NCI-H2029 treated with DMSO at 0.1 percent for 48 hours (cell line): ENCODE data around the gene NRP1.

Experiments
- DNase-seq: peaks from one replicate; lab custom pipeline; 2025; lab: John Stamatoyannopoulos, UW

The NRP1 gene

DNA sequence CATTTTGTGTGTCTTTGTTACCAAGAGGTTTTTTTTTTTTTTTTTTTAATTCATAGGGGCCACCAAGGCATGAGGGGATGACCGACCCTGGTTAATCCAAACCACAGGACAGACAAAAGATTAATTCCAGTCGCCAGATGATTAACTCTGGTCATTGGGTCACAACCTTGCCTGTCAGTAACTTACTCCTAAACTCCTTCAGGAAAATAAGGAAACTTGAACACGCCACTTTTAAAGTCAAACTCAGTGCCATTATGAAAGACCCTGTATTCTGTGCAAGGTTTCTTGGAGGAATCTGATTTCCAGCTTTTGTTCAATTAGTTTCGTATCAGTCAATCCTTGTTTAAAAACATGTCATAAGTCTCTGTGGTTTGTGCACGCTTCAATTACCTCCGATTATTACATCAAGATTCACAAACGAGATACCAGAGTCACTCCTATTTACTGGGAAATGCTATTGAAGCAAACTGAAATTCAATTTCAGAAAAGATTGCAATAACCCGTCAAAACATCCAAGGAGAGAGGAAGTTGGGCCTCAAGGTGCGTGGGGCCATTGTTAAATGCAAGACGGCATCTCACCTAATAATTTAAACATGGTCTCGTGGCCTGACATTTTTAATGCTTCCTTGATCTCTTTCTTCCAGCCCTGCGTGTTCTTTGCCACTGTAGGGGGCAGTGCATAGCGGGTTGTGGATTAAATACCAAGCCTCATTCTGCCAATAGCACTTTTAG, 44.0 kb downstream of the NRP1 start:
- DNase-seq = no peak

DNA sequence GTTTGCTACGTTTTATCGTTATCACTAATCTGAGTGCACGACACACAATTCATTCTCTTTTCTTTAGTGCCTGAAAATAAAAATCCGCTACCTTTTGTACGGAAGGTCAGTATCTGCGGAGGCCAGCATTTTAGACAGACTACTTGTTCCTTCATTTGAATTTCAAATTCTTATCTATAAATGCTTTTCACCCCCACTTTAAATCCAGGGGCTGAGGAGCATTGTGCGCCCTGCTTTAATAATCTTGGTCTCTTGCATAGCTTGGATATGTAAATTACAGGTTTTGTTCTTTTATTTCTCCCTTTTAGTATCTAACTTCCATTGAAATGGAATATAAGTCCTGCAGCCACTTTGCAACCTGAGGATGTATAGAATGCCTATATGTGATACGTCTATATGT, 44.7 kb downstream of the NRP1 start:
- DNase-seq = no peak

DNA sequence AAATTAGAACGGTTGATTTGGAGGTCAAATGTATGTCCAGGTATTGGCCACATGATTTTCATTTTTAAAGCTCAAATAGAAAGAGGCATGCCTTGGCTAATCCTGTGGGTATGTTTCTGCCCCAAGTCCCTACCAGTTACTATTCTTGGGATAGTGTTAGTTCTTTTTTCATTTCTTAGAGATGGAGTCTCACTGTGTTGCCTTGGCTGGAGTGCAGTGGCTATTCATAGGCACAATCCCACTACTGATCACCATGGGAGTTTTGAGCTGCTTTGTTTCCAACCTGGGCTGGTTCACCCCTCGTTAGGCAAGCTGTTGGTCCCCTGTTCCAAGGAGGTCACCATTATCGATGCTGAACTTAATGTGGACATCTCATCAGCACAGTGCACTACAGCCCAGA, 46.3 kb downstream of the NRP1 start:
- DNase-seq = no peak

DNA sequence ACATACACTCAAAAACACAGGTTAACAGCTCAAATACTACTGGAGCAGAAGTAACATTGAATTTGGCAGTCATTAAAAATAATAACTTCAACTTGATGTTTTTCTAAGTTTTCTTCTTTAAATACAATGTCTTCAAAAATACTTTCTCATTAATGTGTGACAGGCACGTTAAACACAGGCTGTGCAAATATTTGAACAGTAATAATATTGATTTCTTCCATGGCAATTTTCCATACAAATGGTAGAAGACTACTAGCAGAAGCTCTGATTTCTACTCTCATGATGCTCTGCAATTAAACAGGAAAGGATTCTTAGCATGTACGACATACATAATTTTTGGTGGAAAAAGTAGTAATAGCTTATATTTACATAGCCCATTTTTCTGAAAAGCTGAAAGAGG, 47.4 kb downstream of the NRP1 start:
- DNase-seq = no peak

DNA sequence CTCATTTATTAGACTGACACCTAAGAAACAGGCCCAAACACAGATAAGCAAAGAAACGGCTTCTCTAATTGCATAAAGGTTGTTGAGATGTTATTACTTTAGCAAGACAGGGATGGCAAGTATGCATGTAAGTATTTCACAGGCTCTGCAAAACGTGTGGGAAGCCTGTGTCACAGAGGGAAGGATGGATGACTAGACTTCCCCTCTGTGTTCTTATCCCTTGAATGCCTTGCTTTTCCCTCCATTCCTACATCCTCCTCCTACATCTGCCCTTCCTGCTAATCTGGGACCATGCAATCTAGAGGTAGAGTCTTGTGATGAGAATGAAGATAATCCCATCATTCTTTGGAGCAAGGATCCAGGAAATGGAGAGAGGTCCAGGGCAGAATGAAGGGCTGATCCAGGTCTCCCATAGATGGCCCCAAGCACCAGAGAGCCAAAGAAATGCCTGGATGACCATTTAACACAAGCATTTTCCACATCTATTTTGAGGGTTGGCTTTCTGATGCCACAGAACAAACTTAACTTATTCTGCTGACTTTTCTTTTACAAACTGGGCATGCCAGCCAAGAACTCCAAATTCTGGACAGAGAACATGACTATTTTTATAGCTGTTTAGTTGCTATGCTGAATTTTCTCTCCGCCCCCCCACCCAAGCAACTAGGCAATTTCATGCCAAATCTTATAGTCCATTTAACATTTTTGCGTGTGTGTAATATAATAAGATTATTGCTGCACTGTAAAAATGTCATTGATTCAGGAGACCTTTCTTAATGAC, 48.1 kb downstream of the NRP1 start:
- DNase-seq = no peak

DNA sequence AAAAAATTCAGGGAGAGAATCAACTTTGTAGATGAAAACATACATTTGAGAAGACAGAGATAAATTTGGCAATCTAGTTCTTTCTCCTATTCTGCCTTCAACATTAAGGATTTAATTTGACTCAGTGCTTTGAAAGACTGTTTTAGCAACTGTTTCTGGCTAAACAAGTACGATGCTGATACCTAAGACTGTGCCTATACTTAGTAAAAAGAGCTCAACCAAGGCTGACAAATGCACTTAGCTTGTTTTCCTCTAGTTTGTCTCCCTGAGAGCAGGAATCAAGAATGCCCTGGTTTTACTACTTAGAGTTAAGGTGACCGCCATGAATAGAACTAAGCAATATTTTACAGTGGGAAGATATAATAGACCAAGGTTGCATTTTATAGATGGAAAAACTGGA, 49.5 kb downstream of the NRP1 start:
- no peak for DNase-seq

DNA sequence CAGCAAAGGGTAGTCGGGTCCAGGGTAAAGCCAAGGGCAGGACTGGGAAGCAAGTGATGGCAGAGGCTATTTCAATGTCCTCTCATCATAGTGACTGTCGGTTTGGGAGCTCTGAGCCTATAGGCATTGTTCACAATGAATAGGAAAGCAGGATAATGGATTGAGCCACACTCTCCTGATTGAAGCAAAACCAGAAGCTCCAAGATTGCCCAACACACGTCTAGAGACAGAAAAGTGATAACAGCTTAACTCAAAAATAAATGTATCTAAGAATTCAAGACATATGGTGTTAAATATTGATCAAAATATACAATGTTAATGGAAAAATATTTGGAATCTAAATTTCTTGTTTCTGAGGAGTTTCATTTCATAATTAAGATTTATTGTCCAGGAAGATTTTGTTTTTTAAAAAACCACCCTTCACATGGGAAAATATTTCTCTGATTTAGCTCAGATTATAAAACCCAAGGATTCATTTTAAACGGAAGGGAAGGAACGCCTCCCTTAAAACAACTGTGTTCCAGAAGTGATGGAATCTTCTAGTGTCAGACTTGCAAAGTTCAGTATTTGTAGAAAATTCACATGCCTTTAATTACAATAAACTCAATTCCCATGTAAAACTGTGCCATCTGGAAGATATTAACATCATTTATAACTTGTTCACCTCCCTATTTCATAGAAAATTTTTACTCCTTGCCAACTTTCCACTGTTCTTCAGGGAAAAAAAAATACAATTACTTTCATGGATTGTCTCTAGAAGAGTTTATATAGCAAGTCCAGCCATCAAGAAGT, 54.5 kb downstream of the NRP1 start:
- no peak for DNase-seq

DNA sequence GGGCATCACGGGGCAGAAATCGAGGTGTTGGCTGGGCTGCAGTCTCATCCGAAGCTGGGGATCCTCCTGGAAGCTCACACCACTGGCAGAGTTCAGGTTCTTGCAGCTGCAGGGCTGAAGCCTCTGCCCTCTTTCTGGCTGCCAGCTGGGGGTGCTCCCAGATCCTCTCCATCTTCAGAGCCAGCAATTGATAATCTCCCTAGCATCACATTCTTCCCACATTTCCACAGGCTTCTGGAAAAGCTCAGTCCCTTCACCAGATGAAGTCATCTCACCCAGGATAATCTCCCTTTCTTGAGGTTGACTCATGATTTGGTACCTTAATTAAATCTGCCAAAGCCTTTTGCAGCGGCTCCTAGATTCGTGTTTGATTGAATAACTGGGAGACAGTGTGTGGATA, 55.2 kb downstream of the NRP1 start:
- no peak for DNase-seq

DNA sequence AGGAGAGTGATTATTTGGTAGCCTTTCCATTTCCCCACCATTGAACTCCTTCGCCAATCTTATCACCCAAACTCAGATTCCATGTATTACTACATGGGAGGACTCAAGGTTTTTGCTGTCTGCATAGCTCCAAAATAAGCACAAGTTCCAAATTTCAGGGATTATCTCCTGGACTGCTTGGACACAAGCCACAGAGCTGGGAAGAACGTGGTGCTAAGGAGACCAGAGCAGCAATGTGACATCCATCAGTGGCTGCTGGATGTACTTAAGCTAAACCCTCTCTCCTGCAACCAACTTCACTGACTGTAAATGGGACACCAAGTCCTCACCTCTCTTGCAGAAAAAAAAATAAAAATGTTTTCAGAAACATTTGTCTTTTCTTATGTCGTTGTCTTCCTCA, 56.3 kb downstream of the NRP1 start:
- no peak for DNase-seq

DNA sequence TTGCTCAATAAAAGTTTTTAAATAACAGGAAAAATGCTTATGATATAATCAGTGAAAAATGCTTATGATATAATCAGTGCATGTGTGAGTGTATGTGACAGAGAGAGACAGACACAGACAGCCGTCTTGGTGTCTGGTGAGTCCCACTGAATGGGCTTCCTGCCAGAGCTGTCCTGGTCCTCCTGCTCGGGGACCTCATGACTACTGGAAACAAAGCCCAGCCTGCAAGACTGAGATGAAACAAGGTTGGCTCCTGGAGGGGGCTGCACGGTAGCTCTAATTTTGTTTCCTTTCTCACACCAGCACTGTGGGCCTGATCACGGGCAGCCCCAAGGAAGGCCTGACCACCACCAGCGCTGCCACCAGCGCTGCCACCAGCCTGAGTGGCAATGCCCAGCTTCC, 57.3 kb downstream of the NRP1 start:
- no peak for DNase-seq

DNA sequence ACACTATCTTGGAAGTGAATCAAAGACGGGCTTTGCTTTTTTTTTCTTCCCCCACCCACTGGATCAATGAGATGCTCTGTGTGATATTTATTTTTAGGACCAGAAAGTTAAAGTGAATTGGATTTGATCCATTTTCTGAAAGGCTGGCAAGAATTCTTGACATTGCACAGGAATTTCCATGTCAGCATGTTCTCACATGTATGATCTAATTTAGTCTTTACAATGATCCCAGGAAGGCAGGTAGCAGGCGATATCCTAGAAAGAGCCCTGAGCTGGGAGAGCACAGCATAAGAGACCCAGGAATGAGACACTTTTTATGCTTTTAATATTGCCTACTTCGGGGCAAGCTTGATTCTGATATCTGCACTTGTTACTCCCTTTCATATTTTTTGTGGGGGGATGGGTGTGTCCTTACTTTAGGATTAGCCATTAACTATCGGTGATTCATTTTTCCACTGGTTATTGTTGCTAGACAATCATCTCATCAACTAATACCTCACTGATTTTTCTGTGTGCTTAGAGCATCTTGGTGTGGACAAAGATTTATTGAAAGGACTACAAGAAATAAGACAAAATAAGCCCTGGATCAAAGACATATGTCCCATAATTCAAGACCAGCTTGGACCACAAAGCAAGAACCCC, 58.1 kb downstream of the NRP1 start:
- no peak for DNase-seq

DNA sequence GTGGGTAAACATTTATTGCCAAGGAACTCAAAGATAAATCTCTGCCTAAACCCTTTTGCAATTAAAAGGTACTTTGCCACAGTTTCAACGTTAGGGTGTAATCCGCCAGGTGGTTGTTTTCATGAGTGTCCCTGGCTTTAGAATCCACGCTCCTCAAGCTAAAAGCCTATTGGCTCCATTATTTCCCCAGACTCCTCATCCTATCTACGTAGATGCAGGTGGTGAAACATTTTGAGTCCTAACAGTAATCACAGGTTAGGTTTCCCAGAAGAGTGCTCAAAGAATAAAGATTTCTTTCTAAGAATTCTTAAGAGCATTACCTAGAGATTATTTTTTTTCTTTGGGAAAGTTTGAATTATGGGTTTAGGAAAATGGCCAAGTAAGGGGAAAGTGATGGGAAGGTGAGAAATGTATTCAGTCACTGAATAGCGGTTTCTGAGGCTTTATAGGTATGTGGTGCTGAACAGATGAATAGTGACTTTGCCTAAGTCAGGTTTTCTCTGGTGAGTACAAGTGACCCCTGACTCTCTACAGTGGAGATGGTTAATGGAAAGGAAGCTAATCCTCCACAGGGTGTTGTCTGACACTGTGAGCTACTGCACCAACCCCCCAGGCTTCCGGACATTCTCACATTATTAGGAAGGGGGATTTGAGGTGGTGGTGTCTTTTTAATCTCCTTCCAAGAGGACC, 60.2 kb downstream of the NRP1 start:
- no peak for DNase-seq

DNA sequence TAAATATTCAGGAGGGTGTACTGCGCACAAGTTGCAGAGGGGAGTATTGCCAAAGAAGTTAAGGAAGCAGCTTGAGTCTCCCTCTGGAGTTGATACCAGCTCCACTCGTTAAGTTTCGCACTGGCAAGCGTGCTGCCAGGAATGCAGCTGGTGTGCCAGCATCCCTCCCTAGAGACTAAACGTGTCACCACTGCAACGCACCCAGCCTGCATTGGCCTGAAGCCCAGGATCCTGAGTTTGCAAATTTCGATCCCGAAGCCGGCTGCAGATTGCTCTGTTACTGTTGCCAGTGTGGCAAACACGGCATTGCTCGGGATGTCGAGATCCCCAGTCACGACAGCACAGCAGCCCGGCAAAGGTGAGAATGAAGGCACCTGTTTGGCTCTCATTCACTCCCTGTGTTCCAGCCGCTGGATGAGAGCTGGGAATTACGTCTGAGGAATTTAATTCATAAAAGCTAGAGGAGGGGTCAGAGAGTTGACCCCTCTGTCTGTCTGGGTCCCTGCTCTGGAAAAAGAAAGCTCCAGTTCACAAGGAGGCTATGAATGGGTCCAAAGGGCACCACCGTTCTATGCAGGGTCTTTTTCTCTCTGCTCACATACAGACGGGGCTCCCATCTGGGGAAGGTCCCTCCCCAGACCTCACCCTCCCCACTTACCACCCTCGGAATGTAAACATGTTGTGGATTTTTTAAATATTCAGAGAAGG, 61.0 kb downstream of the NRP1 start:
- DNase-seq = peak; percentile 14

DNA sequence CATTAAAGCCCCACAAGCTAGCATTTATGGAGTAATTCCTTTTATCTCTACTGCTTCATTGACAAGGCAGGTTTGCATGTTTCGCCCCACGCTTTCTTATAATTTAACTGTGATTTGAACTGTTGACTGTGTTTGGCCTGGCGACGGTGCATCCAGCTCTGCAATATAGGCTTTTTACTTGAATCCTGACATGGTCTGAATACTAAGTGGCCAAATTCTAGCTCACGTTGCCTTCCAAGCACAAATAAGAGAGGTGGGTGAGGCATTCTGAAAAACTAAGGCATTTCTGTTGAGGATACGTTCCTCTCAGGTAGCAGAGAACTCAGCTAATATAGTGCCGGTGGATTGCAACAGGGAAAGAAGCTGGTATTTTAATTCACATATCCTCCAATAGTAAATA, 61.8 kb downstream of the NRP1 start:
- DNase-seq = no peak

DNA sequence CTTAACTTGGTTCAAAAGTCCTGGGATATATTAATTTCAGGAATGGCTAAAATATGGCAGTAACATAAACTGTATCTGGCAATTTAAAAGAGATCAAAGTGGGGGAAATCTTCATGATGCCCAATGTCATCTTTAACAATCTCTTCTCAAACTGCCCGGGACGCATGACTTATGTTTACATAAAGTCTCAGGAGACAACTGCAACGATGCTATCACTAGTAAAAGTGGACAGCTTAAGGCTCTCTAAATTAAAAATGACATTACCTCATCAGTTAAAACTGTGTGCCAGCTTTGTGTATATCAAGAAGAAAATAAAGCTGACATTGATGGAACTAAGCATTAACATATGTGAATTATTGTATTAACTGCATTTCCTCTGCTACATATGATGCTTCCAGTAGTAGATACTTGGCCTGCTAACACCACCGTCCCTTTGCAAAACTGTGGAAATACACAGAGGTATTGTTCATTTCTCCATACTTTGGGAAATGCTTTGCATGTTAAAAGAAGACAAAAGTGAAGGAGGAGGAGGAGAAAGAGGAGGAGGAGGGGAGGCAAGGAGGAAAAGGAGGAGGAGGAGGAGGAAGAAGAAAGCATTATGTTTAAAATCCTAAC, 62.4 kb downstream of the NRP1 start:
- DNase-seq = no peak

DNA sequence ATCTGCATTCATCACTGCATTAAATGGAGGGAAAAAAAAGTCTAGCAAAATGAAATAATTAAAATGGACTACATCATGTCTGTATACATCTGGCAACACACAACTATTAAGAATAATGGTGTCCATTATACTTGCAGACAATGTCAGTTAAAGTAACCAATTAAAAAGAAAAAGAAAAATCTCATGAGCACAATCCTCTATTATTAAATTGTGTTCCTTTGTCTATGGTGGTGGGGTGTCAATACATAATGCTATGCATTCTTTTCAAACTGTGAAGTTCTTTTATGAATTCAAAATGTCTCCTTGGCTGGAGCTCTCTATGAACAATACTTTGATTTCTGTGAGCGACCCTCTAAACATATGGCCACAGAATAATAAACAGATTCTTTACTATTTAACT, 63.5 kb downstream of the NRP1 start:
- no peak for DNase-seq

DNA sequence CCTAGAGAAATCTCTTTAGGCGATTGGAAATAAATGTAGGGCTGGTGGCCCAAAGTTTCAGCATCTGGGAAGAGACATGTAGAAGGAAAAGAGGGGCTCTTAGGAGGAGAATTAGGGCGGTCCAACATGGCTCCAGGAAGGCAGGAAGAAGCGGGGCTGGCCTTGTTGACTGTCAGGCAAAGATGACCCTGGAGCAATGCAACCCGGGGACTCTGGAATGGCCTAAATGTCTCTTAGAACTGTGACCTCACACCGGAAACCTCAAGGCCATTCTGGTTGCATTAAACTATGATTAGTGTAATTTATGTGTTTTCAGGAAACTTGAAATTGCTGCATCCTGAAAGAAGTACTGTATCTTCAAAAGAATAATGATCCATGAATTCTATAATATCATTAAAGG, 66.8 kb downstream of the NRP1 start:
- DNase-seq = no peak

DNA sequence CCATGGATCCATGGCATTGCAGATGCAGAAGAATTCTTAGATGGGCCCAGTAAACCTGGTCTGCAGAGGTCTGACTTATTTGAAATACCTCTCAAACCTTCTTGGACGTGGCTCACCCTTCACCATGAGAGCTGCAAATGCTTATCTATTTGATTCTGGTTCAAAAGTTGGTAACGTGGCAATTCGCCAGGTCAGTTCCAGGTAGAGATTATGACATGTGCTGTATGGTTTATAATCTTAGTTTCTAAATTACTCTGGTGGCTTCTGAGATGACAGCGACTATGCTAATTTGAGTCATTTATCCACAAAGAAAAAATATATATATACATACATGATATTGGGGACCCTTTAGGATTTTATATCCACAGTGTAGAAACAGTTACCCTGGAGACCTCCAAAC, 68.8 kb downstream of the NRP1 start:
- no peak for DNase-seq

DNA sequence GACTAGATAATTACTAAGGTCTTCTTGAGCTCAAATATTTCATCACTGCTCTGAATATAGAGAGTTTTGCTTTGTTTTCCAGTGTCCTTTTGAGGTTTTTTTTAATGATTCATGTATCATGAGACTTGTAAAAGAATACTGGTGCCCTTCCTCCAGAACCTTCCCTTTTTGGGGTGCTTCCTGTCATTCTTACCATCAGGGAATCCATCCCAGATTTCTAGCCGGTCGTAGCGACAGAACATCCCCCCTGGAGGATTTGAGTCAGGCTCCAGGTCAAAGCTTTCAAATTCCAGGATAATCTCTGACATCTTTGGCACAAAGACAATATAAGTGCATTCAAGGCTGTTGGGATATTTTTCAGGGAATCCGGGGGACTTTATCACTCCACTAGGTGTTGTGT, 71.0 kb downstream of the NRP1 start:
- no peak for DNase-seq

DNA sequence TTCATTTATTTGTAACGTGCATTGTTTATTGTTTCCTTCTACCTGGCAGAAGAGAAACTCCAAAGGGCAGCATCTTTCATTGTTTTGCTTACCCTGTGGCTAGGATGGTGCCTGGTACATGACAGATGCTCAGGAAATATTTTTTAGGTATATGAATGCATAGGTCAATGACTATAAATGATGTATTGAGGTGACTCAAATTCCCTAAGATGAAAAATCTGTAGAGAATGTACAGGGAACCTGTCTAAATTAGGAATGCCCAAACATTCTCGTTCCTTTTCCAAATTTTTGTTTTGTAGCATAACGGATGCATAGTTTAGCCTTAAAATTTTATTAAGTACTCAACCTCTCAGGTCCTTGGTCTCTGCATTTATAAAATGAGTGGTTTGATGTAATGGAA, 71.6 kb downstream of the NRP1 start:
- DNase-seq = no peak
